GM12878 (cell line): ENCODE results near the gene LRRC39. TPM values are rescaled to one million over a fixed set of nuclear protein-coding genes. Genes with fewer than 3 reads are reported as not detected.

ENCODE experiments used
- BMI1 ChIP-seq: fragments of 450-650 bp; IDR thresholded peaks from 2 replicates; pipeline ENCODE4 v1.6.1; 2016; ENCODE audit warnings: mild to moderate bottlenecking, moderate library complexity, borderline replicate concordance
- CBFB ChIP-seq: IDR thresholded peaks from 2 replicates; pipeline ENCODE4 v1.6.1; 2016; ENCODE audit warnings: antibody characterized with exemption, low read depth
- CBX3 ChIP-seq: fragments of 200-600 bp; sonication (generic); IDR thresholded peaks from 2 replicates; pipeline ENCODE4 v1.6.1; 2016; ENCODE audit warnings: low read depth, borderline replicate concordance
- EGR1 ChIP-seq, 2 experiments: IDR thresholded peaks; 1 replicate in 1 of 2; 2 replicates in 1 of 2; pipeline ENCODE4 v1.6.1; 2011 to 2012; ENCODE audit warnings: low read depth in 2 of 2, low read length in 2 of 2, borderline replicate concordance in 1 of 2, mild to moderate bottlenecking in 1 of 2, moderate library complexity in 1 of 2
- HDAC2 ChIP-seq: fragments of 200-600 bp; sonication (generic); IDR thresholded peaks from 2 replicates; pipeline ENCODE4 v1.6.1; 2017
- HDAC6 ChIP-seq: fragments of 200-600 bp; sonication (generic); IDR thresholded peaks from one replicate; pipeline ENCODE4 v1.8.0; 2017; ENCODE audit warnings: antibody characterized with exemption; ENCODE audit not compliant: unreplicated experiment
- IKZF1 ChIP-seq: fragments of 450-650 bp; conservative IDR thresholded peaks from 2 replicates; pipeline ENCODE4 v1.6.1; 2017; ENCODE audit warnings: antibody characterized with exemption, mild to moderate bottlenecking
- NFIC ChIP-seq: IDR thresholded peaks from 2 replicates; pipeline ENCODE4 v1.6.1; 2012; ENCODE audit warnings: low read depth, mild to moderate bottlenecking, inconsistent platforms, low read length, moderate library complexity
- NFYA ChIP-seq: IDR thresholded peaks from 2 replicates; pipeline ENCODE4 v1.6.1; 2011; ENCODE audit warnings: low read depth, mild to moderate bottlenecking, low read length, improper control_type of control experiment, borderline replicate concordance
- PAX5 ChIP-seq: IDR thresholded peaks from 2 replicates; pipeline ENCODE4 v1.6.1; 2011; ENCODE audit warnings: low read depth, low read length, borderline replicate concordance
- RFX5 ChIP-seq: IDR thresholded peaks from 2 replicates; pipeline ENCODE4 v1.6.1; 2011; ENCODE audit warnings: low read depth, low read length, improper control_type of control experiment
- SMAD5 ChIP-seq: IDR thresholded peaks from 2 replicates; pipeline ENCODE4 v1.6.1; 2016; ENCODE audit warnings: antibody characterized with exemption, low read depth
- SMARCA5 ChIP-seq: fragments of 450-650 bp; IDR thresholded peaks from 2 replicates; pipeline ENCODE4 v1.6.1; 2017; ENCODE audit warnings: mild to moderate bottlenecking
- SP1 ChIP-seq: IDR thresholded peaks from one replicate; pipeline ENCODE4 v1.6.1; 2011; ENCODE audit warnings: low read depth, low read length
- SREBF1 ChIP-seq: IDR thresholded peaks from 2 replicates; pipeline ENCODE4 v1.6.1; 2012; ENCODE audit warnings: mild to moderate bottlenecking, low read length
- SUZ12 ChIP-seq: fragments of 200-600 bp; sonication (generic); IDR thresholded peaks from one replicate; pipeline ENCODE4 v1.6.1; 2018; ENCODE audit warnings: antibody characterized with exemption, mild to moderate bottlenecking; ENCODE audit not compliant: unreplicated experiment
- ZBED1 ChIP-seq: IDR thresholded peaks from 2 replicates; pipeline ENCODE4 v1.6.1; 2016; ENCODE audit warnings: borderline replicate concordance
- ZNF207 ChIP-seq: fragments of 450-650 bp; IDR thresholded peaks from 2 replicates; pipeline ENCODE4 v1.6.1; 2014; ENCODE audit warnings: antibody characterized with exemption, mild to moderate bottlenecking, borderline replicate concordance
- ZNF217 ChIP-seq: fragments of 450-650 bp; IDR thresholded peaks from 2 replicates; pipeline ENCODE4 v1.6.1; 2017; ENCODE audit warnings: antibody characterized with exemption, mild to moderate bottlenecking
- polyA plus RNA-seq, 11 experiments: library from polyadenylated mRNA; depleted of rRNA in 4 of 11; unstranded in 6 of 11; stranded (reverse) in 5 of 11; fragments of >200 nt; fragmentation: Nextera tagmentation in 4 of 11; fragmentation: Illumina TruSeq in 1 of 11; extraction: Ambion mirVana in 4 of 11; extraction: Trizol in 1 of 11; gene quantifications; 1 replicate in 1 of 11; 2 replicates in 10 of 11; pipeline versions ENCODE4 v1.2.1 to v1.2.3, GENCODE V29; 2011 to 2016; ENCODE audit warnings: inconsistent platforms in 2 of 11, missing spikeins in 2 of 11, low read depth in 1 of 11
- total RNA-seq, 4 experiments: library from RNA; depleted of rRNA in 3 of 4; stranded (reverse); fragments of >200 nt in 3 of 4; fragmentation: Illumina TruSeq in 1 of 4; extraction: Trizol in 1 of 4; gene quantifications; 2 replicates each; pipeline versions ENCODE4 v1.2.1 to v1.2.3, GENCODE V29; 2013 to 2021
- TF ChIP-seq, protein P1 (sequence below): fragments of 450-650 bp; IDR thresholded peaks from 2 replicates; pipeline ENCODE4 v1.6.1; 2014; ENCODE audit warnings: mild to moderate bottlenecking
- TF ChIP-seq, protein P2 (sequence below): IDR thresholded peaks from 2 replicates; pipeline ENCODE4 v1.6.1; 2011; ENCODE audit warnings: borderline replicate concordance, low read depth, mild to moderate bottlenecking, moderate library complexity, mixed read lengths, low read length; ENCODE audit not compliant: insufficient read depth; ENCODE audit errors: extremely low read length
- TF ChIP-seq, protein P3 (sequence below): fragments of 450-650 bp; IDR thresholded peaks from 2 replicates; pipeline ENCODE4 v1.6.1; 2017; ENCODE audit warnings: mild to moderate bottlenecking, moderate library complexity
- TF ChIP-seq, protein P4 (sequence below): fragments of 450-650 bp; IDR thresholded peaks from 2 replicates; pipeline ENCODE4 v1.6.1; 2017; ENCODE audit warnings: mild to moderate bottlenecking

LRRC39 gene
- total and polyA plus RNA-seq, 10 of the 15 experiments (the other 5 are each of a cell fraction or from before 2014, with no cell fraction given) = 0.23 to 1.1 (median 0.56) TPM

DNA sequence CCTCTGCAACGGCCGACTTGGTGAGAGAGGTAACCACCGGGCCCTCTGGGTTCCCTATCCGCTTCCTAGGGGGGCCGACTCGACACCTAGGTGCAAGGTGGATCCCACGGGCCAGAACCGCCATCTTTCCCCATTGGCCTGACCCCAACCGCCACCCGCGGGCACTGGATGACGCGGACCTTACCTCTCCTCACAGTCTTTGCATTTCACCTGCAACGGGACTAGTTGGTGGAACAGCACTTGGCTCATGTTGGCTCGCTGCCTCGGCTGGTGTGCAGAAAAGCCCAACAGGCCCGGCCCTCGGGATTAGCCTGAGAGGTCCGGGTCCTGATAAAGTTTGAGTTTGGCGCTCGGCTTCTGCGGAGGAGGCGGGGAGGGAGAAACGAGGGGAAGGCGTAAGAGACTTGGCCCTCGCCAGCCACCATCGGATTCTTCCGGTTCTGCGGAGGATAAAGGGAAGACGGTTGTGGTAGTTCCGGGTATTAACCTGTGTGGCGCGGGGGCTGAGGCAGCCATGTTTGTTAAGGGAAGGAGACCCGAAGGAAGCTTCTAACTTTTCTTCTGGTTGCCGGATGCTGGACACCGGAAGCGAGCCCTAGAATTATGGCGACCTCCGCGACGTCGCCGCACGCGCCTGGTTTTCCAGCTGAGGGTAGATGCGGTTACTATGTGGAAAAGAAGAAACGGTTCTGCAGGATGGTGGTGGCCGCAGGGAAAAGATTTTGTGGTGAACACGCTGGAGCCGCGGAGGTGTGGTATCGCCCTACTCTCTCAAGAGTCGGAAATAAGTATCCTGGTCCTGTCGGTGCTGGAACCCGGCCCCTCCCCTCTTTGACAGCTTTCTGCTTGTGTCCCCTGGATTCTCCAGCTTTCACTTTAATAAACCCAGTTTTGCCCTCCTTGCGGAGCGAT, 45.2 kb downstream of the LRRC39 start, which contains the start of the genes SASS6 and TRMT13 (continued):
- TF ChIP-seq ZNF217 (no peak), SMARCA5 (0 out of 2 replicates have a peak, but pooled peaks have one; percentile 52), ZNF207 (peak; percentile 92), SREBF1 (no peak), EGR1 (IDR thresholded peaks at IDR 0.05; ENCODE audit: borderline replicate concordance in 1 of 2, low read depth in 2 of 2, low read length in 2 of 2) (peak in 1 of 2 experiments; percentile 84; a peak in 2 of 3 replicates), SUZ12 (no peak), ZBED1 (0 out of 2 replicates have a peak, but pooled peaks have one; percentile 35), HDAC2 (no peak), RFX5 (0 out of 2 replicates have a peak, but pooled peaks have one; percentile 4), IKZF1 (peak; percentile 97), BMI1 (no peak), NFIC (peak; percentile 51; the same call in 1 of the 2 replicates), SP1 (peak; percentile 70), NFYA (no peak), PAX5 (no peak; the same call in 1 of the 2 replicates), CBX3 (no peak), HDAC6 (no peak), SMAD5 (no peak; the same call in 1 of the 2 replicates), CBFB (peak; percentile 78)
- TF ChIP-seq, protein P1, sequence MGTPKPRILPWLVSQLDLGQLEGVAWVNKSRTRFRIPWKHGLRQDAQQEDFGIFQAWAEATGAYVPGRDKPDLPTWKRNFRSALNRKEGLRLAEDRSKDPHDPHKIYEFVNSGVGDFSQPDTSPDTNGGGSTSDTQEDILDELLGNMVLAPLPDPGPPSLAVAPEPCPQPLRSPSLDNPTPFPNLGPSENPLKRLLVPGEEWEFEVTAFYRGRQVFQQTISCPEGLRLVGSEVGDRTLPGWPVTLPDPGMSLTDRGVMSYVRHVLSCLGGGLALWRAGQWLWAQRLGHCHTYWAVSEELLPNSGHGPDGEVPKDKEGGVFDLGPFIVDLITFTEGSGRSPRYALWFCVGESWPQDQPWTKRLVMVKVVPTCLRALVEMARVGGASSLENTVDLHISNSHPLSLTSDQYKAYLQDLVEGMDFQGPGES = no peak
- TF ChIP-seq, protein P2, sequence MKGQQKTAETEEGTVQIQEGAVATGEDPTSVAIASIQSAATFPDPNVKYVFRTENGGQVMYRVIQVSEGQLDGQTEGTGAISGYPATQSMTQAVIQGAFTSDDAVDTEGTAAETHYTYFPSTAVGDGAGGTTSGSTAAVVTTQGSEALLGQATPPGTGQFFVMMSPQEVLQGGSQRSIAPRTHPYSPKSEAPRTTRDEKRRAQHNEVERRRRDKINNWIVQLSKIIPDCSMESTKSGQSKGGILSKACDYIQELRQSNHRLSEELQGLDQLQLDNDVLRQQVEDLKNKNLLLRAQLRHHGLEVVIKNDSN = no peak
- TF ChIP-seq, protein P3, sequence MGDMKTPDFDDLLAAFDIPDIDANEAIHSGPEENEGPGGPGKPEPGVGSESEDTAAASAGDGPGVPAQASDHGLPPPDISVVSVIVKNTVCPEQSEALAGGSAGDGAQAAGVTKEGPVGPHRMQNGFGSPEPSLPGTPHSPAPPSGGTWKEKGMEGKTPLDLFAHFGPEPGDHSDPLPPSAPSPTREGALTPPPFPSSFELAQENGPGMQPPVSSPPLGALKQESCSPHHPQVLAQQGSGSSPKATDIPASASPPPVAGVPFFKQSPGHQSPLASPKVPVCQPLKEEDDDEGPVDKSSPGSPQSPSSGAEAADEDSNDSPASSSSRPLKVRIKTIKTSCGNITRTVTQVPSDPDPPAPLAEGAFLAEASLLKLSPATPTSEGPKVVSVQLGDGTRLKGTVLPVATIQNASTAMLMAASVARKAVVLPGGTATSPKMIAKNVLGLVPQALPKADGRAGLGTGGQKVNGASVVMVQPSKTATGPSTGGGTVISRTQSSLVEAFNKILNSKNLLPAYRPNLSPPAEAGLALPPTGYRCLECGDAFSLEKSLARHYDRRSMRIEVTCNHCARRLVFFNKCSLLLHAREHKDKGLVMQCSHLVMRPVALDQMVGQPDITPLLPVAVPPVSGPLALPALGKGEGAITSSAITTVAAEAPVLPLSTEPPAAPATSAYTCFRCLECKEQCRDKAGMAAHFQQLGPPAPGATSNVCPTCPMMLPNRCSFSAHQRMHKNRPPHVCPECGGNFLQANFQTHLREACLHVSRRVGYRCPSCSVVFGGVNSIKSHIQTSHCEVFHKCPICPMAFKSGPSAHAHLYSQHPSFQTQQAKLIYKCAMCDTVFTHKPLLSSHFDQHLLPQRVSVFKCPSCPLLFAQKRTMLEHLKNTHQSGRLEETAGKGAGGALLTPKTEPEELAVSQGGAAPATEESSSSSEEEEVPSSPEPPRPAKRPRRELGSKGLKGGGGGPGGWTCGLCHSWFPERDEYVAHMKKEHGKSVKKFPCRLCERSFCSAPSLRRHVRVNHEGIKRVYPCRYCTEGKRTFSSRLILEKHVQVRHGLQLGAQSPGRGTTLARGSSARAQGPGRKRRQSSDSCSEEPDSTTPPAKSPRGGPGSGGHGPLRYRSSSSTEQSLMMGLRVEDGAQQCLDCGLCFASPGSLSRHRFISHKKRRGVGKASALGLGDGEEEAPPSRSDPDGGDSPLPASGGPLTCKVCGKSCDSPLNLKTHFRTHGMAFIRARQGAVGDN = peak; percentile 88
- TF ChIP-seq, protein P4, sequence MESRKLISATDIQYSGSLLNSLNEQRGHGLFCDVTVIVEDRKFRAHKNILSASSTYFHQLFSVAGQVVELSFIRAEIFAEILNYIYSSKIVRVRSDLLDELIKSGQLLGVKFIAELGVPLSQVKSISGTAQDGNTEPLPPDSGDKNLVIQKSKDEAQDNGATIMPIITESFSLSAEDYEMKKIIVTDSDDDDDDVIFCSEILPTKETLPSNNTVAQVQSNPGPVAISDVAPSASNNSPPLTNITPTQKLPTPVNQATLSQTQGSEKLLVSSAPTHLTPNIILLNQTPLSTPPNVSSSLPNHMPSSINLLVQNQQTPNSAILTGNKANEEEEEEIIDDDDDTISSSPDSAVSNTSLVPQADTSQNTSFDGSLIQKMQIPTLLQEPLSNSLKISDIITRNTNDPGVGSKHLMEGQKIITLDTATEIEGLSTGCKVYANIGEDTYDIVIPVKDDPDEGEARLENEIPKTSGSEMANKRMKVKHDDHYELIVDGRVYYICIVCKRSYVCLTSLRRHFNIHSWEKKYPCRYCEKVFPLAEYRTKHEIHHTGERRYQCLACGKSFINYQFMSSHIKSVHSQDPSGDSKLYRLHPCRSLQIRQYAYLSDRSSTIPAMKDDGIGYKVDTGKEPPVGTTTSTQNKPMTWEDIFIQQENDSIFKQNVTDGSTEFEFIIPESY = no peak
